GM19099 (cell line): ENCODE data around the gene WDR54.
A peak's percentile ranks its signal among the peaks of the same experiment; 100 is the strongest.

ENCODE experiments used
- POLR2A ChIP-seq: IDR thresholded peaks from 3 replicates; pipeline ENCODE4 v1.6.1; 2011; ENCODE audit warnings: low read depth; ENCODE audit not compliant: insufficient read length; ENCODE audit errors: extremely low read depth

Gene WDR54

GRCh38 chr2:74458132-74458937 lies 36.8 kb downstream of the WDR54 start, which contains the start of gene WBP1:
TSS of gene WBP1 (plus strand) at chr2:74458438. CDS start at chr2:74458603, 165 bp downstream.
- peak; percentile 43 for TF ChIP-seq POLR2A

- no peak for TF ChIP-seq POLR2A
Measured at GRCh38 chr2:74458938-74459363, 37.4 kb downstream of the WDR54 start.

GRCh38 chr2:74461187-74462053 lies 39.9 kb downstream of the WDR54 start:
- no peak for TF ChIP-seq POLR2A

- TF ChIP-seq POLR2A = no peak
Measured at GRCh38 chr2:74462054-74462785, 40.7 kb downstream of the WDR54 start.

- no peak for TF ChIP-seq POLR2A
Measured at GRCh38 chr2:74462786-74463105, 41.2 kb downstream of the WDR54 start.

- TF ChIP-seq POLR2A = no peak
Measured at GRCh38 chr2:74464406-74464805, 42.9 kb downstream of the WDR54 start.

GRCh38 chr2:74471332-74472065 lies 50.0 kb downstream of the WDR54 start:
- no peak for TF ChIP-seq POLR2A

GRCh38 chr2:74472086-74472944 lies 50.8 kb downstream of the WDR54 start, which contains the start of gene MRPL53:
TSS of gene MRPL53 (minus strand) at chr2:74472680. CDS start at chr2:74472660, 20 bp downstream.
- peak; percentile 91 for TF ChIP-seq POLR2A

GRCh38 chr2:74472945-74473258 lies 51.4 kb downstream of the WDR54 start:
- TF ChIP-seq POLR2A = no peak

- TF ChIP-seq POLR2A = no peak
Measured at GRCh38 chr2:74474481-74474880, 53.0 kb downstream of the WDR54 start.

GRCh38 chr2:74474899-74475298 lies 53.4 kb downstream of the WDR54 start:
- TF ChIP-seq POLR2A = no peak
